Measurements from ENCODE around the gene MAP3K5. TPM values are rescaled to one million over a fixed set of nuclear protein-coding genes. Genes with fewer than 3 reads are reported as not detected.

The MAP3K5 gene
- total and polyA plus RNA-seq, 2 of the 8 experiments (the other 6 are each of a cell fraction or from before 2014, with no cell fraction given) = 0.63 to 2.6 TPM

DNA sequence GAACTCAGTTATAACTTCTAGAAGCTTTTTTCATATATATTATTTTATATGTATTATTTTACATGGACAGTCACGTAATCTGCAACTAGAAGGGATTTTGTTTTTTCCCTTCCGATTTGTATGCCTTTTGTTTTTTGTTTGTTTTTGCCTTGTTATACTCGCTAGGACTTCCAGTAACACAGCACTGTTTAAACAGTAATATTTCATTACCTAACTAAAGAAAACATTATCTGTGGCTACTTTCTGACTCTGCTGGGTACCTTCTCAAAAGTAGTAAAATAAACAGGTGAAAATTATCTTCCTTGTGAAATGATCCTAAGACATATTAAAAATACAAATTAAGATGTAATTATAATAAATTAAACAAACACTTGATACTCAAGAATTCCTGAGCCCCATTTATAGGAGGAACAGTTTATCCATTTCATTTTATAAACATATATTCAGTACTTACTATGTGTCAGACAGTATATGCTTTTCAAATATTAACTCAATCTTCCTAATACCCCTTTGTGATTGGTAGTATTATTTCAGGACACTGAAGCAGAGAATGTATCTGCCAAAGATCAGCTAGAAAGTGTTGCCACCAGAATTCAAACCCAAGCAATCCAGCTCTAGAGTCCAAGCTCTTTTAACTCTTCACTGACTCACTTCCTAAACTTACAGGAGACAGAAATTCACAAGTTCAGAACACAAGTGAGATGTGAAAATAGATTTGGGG is 65.3 kb downstream of the MAP3K5 start:
- H2BK120ac ChIP-seq (replicated peaks; ENCODE audit: low read depth, low read length) = no peak overlapping the region
- no peak overlapping the region for H3K4me3 ChIP-seq (ENCODE audit: extremely low read depth in 1 of 4, insufficient read depth in 2 of 4, low read depth in 3 of 4, low read length in 4 of 4)
- no peak overlapping the region for H3K23ac ChIP-seq (ENCODE audit: insufficient read length)
- no peak overlapping the region for H3K18ac ChIP-seq (ENCODE audit: extremely low read depth, low read length)
- no peaks in the 10 kb centered on the region for H3K79me2 ChIP-seq (ENCODE audit: control insufficient read depth in 1 of 2, insufficient read depth in 2 of 2, low read length in 2 of 2)
- H4K8ac ChIP-seq (ENCODE audit: extremely low read depth, insufficient read depth, low read length) = no peak overlapping the region
- no peak overlapping the region for H3K4me2 ChIP-seq (ENCODE audit: insufficient read depth in 1 of 2, low read depth in 2 of 2, low read length in 2 of 2)
- H3K23me2 ChIP-seq (ENCODE audit: low read depth, low read length) = no peaks in the 10 kb centered on the region
- H3K27ac ChIP-seq (ENCODE audit: low read depth, low read length) = no peak overlapping the region
- H3K14ac ChIP-seq (ENCODE audit: insufficient read length) = no peak overlapping the region
- H3K4ac ChIP-seq (replicated peaks; ENCODE audit: insufficient read length, low read depth, low read length) = no peak overlapping the region
- H4K91ac ChIP-seq (replicated peaks; ENCODE audit: insufficient read length, low read length) = no peak overlapping the region
- H2BK12ac ChIP-seq (ENCODE audit: low read depth, low read length) = no peak overlapping the region
- H3K56ac ChIP-seq (replicated peaks; ENCODE audit: insufficient read length, low read depth, low read length) = no peak overlapping the region
- CTCF ChIA-PET (ENCODE audit: partially characterized antibody) = interaction anchor here (1.9 kb wide), 1 partner anchor 82 kb away, joined by 4 read pairs; no protein-coding TSS in a partner anchor
- POLR2A ChIA-PET (ENCODE audit: partially characterized antibody) = no interaction called here
- no peaks in the 10 kb centered on the region for H3K4me1 ChIP-seq (replicated peaks in 1 of 4; ENCODE audit: control insufficient read depth in 3 of 4, insufficient read depth in 4 of 4, low read length in 3 of 4)
- no peak for FAIRE-seq
- no peaks in the 10 kb centered on the region for H3K79me1 ChIP-seq (ENCODE audit: low read depth, low read length)
- H4K20me1 ChIP-seq (replicated peaks in 1 of 2; ENCODE audit: control insufficient read depth in 1 of 2, insufficient read depth in 2 of 2, low read length in 2 of 2) = no peaks in the 10 kb centered on the region
- no peak overlapping the region for H3K9ac ChIP-seq (replicated peaks in 1 of 4; ENCODE audit: extremely low read depth in 1 of 4, low read depth in 3 of 4, low read length in 3 of 4)
- no peak overlapping the region for H4K5ac ChIP-seq (ENCODE audit: insufficient read length, low read depth, low read length)
- no peaks in the 10 kb centered on the region for H3K36me3 ChIP-seq (ENCODE audit: control insufficient read depth in 2 of 4, insufficient read depth in 4 of 4, low read length in 3 of 4)
- H2AFZ ChIP-seq (ENCODE audit: low read length) = no peak overlapping the region
- WGBS, 2 experiments (ENCODE audit: extremely low coverage in 1 of 2, insufficient coverage in 1 of 2, insufficient read length in 1 of 2, insufficient replicate concordance in 2 of 2, low coverage in 1 of 2, low lambda C conversion rate in 2 of 2, missing lambda C conversion rate in 1 of 2) = 90% methylated on average over 3 of the region's 3 CpGs; no CpG with 5 or more reads in 1 of the 2 experiments
- no peak overlapping the region for H2BK15ac ChIP-seq (ENCODE audit: low read length)
- peaks cover 0 to 1% (median 0%) of the 10 kb centered on the region in 4 experiments; a peak in 1 of 7 replicates for H3K27me3 ChIP-seq (replicated peaks in 1 of 4; ENCODE audit: control insufficient read depth in 3 of 4, extremely low read depth in 1 of 4, insufficient read depth in 3 of 4, low read length in 3 of 4)
- H2BK5ac ChIP-seq (ENCODE audit: low read depth, low read length) = no peak overlapping the region
- no peak overlapping the region for H2BK20ac ChIP-seq (ENCODE audit: low read length)
- H3K9me3 ChIP-seq (ENCODE audit: insufficient read depth in 2 of 2, low read depth in 1 of 2, low read length in 1 of 2) = no peaks in the 10 kb centered on the region
- DNase-seq (ENCODE audit: low read depth in 1 of 2, low spot score in 2 of 2) = no peak
- H2AK5ac ChIP-seq (ENCODE audit: low read depth, low read length) = no peak overlapping the region

Measured in H1 (cell line).